MG63 (cell line): ENCODE measurements around the gene POLG2. TPM values are rescaled to one million over a fixed set of nuclear protein-coding genes. Genes with fewer than 3 reads are reported as not detected.
"Not testable (repeated sequence)": the region's sequence is repeated elsewhere in the genome, so short reads cannot be mapped to it uniquely, and the experiment has no call there.

Experiments
- DNase-seq: peaks from one replicate; pipeline ENCODE4 v3.0.0-alpha.2; 2020
- H3K27me3 ChIP-seq: fragments of 250-450 bp; sonication (Bioruptor Pico); 2 replicates; pipeline ENCODE4 v1.5.1; 2020; ENCODE audit warnings: mild to moderate bottlenecking, moderate library complexity
- H3K36me3 ChIP-seq: fragments of 250-450 bp; sonication (Bioruptor Pico); 2 replicates; pipeline ENCODE4 v1.5.1; 2020; ENCODE audit warnings: mild to moderate bottlenecking, moderate library complexity
- H3K4me3 ChIP-seq: fragments of 250-450 bp; sonication (Bioruptor Pico); 2 replicates; pipeline ENCODE4 v1.5.1; 2020; ENCODE audit warnings: mild to moderate bottlenecking, moderate library complexity
- H3K9me3 ChIP-seq: fragments of 250-450 bp; sonication (Bioruptor Pico); 2 replicates; pipeline ENCODE4 v1.5.1; 2020; ENCODE audit warnings: mild to moderate bottlenecking, moderate library complexity
- total RNA-seq: library from RNA; depleted of rRNA; stranded (reverse); fragments of >200 nt; shearing (Covaris generic); gene quantifications from 2 replicates; pipeline ENCODE4 v1.2.3, GENCODE V29; 2014; ENCODE audit warnings: low replicate concordance

POLG2 gene
- total RNA-seq, 1 experiment from 2014 or later = 2.8 TPM

GRCh38 chr17:64497565-64498035 lies 746 bp upstream of the POLG2 start:
- Histone ChIP-seq H3K27me3 (no peaks in the 10 kb centered on the region), H3K4me3 (peak overlapping the region; percentile 93), H3K9me3 (no peaks in the 10 kb centered on the region), H3K36me3 (peaks cover 68% of the 10 kb centered on the region)
- no peak for DNase-seq

GRCh38 chr17:64496348-64496785 lies 487 bp downstream of the POLG2 start:
- peak overlapping the region; percentile 93 for H3K4me3 ChIP-seq
- H3K36me3 ChIP-seq = peaks cover 63% of the 10 kb centered on the region
- H3K9me3 ChIP-seq = no peaks in the 10 kb centered on the region
- no peaks in the 10 kb centered on the region for H3K27me3 ChIP-seq
- no peak for DNase-seq

GRCh38 chr17:64495300-64495699 lies 1.6 kb downstream of the POLG2 start:
- H3K9me3 ChIP-seq, DNase-seq, H3K27me3 ChIP-seq: not testable (repeated sequence)
- H3K4me3 ChIP-seq = peak overlapping the region; percentile 93; the same call in 1 of the 2 replicates
- peaks cover 61% of the 10 kb centered on the region for H3K36me3 ChIP-seq

- Histone ChIP-seq H3K36me3 (peaks cover 58% of the 10 kb centered on the region), H3K27me3 (no peaks in the 10 kb centered on the region), H3K4me3 (no peak overlapping the region), H3K9me3 (no peaks in the 10 kb centered on the region)
- no peak for DNase-seq
Measured at GRCh38 chr17:64494121-64494520, 2.7 kb downstream of the POLG2 start.

GRCh38 chr17:64492481-64493109 lies 4.3 kb downstream of the POLG2 start:
- no peak overlapping the region for H3K4me3 ChIP-seq
- H3K36me3 ChIP-seq = peaks cover 52% of the 10 kb centered on the region
- H3K9me3 ChIP-seq = no peaks in the 10 kb centered on the region
- no peaks in the 10 kb centered on the region for H3K27me3 ChIP-seq
- DNase-seq = no peak

GRCh38 chr17:64491994-64492393 lies 4.9 kb downstream of the POLG2 start:
- H3K36me3 ChIP-seq = peaks cover 52% of the 10 kb centered on the region
- no peak overlapping the region for H3K4me3 ChIP-seq
- no peaks in the 10 kb centered on the region for H3K27me3 ChIP-seq
- no peaks in the 10 kb centered on the region for H3K9me3 ChIP-seq
- DNase-seq = no peak

GRCh38 chr17:64491034-64491860 lies 5.6 kb downstream of the POLG2 start:
- Histone ChIP-seq H3K36me3 (peaks cover 49% of the 10 kb centered on the region), H3K9me3 (no peaks in the 10 kb centered on the region), H3K27me3 (no peaks in the 10 kb centered on the region), H3K4me3 (no peak overlapping the region)
- peak; percentile 17 for DNase-seq

- Histone ChIP-seq H3K36me3 (peaks cover 66% of the 10 kb centered on the region), H3K9me3 (no peaks in the 10 kb centered on the region), H3K27me3 (no peaks in the 10 kb centered on the region), H3K4me3 (no peak overlapping the region)
- DNase-seq = no peak
Measured at GRCh38 chr17:64488301-64488700, 8.6 kb downstream of the POLG2 start.

- no peaks in the 10 kb centered on the region for H3K9me3 ChIP-seq
Measured at GRCh38 chr17:64484380-64484779, 12.5 kb downstream of the POLG2 start.

GRCh38 chr17:64480951-64481350 lies 15.9 kb downstream of the POLG2 start:
- no peak overlapping the region for H3K4me3 ChIP-seq
- no peaks in the 10 kb centered on the region for H3K27me3 ChIP-seq
- no peak for DNase-seq
- H3K9me3 ChIP-seq = no peaks in the 10 kb centered on the region
- H3K36me3 ChIP-seq = peaks cover 69% of the 10 kb centered on the region

More at GRCh38 chr17:64484380-64484779, 12.5 kb downstream of the POLG2 start:
- no peaks in the 10 kb centered on the region for H3K27me3 ChIP-seq
- no peak overlapping the region for H3K4me3 ChIP-seq
- peaks cover 66% of the 10 kb centered on the region for H3K36me3 ChIP-seq
- DNase-seq = no peak

GRCh38 chr17:64477849-64478248 lies 19.0 kb downstream of the POLG2 start:
- Histone ChIP-seq H3K4me3 (no peak overlapping the region), H3K9me3 (no peaks in the 10 kb centered on the region), H3K36me3 (peaks cover 45% of the 10 kb centered on the region), H3K27me3 (no peaks in the 10 kb centered on the region)
- no peak for DNase-seq

GRCh38 chr17:64472564-64472963 lies 24.3 kb downstream of the POLG2 start:
- Histone ChIP-seq H3K9me3 (no peaks in the 10 kb centered on the region), H3K27me3 (no peaks in the 10 kb centered on the region), H3K36me3 (peaks cover 5% of the 10 kb centered on the region), H3K4me3 (no peak overlapping the region)
- DNase-seq = no peak

GRCh38 chr17:64471440-64471839 lies 25.4 kb downstream of the POLG2 start:
- Histone ChIP-seq H3K4me3 (no peak overlapping the region), H3K9me3 (no peaks in the 10 kb centered on the region), H3K27me3 (no peaks in the 10 kb centered on the region), H3K36me3 (no peaks in the 10 kb centered on the region)
- no peak for DNase-seq

GRCh38 chr17:64470625-64471024 lies 26.2 kb downstream of the POLG2 start:
- no peak for DNase-seq
- H3K4me3 ChIP-seq = no peak overlapping the region
- no peaks in the 10 kb centered on the region for H3K9me3 ChIP-seq
- no peaks in the 10 kb centered on the region for H3K36me3 ChIP-seq
- H3K27me3 ChIP-seq = no peaks in the 10 kb centered on the region

GRCh38 chr17:64466834-64467233 lies 30.0 kb downstream of the POLG2 start:
- not testable (repeated sequence) for H3K4me3 ChIP-seq, DNase-seq, H3K27me3 ChIP-seq, H3K9me3 ChIP-seq, H3K36me3 ChIP-seq

- no peak for DNase-seq
- Histone ChIP-seq H3K9me3 (no peaks in the 10 kb centered on the region), H3K36me3 (no peaks in the 10 kb centered on the region), H3K27me3 (no peaks in the 10 kb centered on the region), H3K4me3 (no peak overlapping the region)
Measured at GRCh38 chr17:64466019-64466735, 30.7 kb downstream of the POLG2 start.

- no peak for DNase-seq
- H3K9me3 ChIP-seq = no peaks in the 10 kb centered on the region
Measured at GRCh38 chr17:64461788-64462187, 35.1 kb downstream of the POLG2 start.

More at GRCh38 chr17:64461788-64462187, 35.1 kb downstream of the POLG2 start:
- Histone ChIP-seq H3K4me3 (no peak overlapping the region), H3K27me3 (no peaks in the 10 kb centered on the region), H3K36me3 (no peaks in the 10 kb centered on the region)
